ENCODE measurements around the gene GPR160.
"Not testable (repeated sequence)": the region's sequence is repeated elsewhere in the genome, so short reads cannot be mapped to it uniquely, and the experiment has no call there.

The GPR160 gene

DNA sequence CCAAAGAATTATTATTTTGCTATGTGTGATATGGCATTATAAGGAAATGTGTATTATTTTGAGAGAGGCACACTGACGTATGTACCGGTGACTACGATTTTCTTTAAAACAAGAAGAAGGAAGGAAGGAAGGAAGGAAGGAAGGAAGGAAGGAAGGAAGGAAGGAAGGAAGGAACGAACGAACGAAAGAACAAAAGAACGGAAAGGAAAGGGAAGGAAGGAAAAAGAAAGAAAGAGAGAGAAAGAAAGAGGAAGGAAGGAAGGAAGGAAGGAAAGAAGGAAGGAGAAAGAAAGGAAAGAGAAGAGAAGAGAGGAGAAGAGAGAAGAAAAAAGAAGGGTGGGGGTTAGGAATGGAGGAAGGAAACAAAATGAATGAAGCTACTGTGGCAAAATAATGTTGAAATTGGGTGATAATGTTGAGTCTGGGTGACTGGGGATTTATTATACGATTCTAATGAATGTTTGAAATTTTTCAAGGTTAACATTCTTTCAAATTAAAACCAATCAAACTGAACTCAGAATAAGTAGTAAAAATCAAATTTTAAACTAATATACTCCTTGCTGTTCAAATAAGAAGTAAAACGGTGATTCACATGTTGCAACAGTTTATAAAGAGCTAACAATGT lies 73.5 kb downstream of the GPR160 start:
- DNase-seq (ENCODE audit: low read depth, low spot score): no peak

DNA sequence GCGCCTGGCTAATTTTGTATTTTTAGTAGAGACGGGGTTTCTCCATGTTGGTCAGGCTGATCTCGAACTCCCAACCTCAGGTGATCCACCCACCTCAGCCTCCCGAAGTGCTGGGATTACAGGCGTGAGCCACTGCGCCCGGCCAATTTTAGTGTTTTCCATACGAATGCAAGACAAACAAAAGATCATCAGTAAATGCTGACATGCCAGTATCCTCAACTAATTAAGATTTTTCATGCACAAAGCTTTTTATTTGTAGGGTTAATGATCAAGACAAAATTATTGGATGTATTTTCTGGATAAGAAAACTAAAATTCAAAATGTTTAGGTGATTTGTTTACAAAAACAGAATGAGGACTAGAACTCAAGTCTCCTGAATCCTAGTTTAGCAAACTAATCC lies 76.4 kb downstream of the GPR160 start:
- DNase-seq (ENCODE audit: low read depth, low spot score): not testable (repeated sequence)

DNA sequence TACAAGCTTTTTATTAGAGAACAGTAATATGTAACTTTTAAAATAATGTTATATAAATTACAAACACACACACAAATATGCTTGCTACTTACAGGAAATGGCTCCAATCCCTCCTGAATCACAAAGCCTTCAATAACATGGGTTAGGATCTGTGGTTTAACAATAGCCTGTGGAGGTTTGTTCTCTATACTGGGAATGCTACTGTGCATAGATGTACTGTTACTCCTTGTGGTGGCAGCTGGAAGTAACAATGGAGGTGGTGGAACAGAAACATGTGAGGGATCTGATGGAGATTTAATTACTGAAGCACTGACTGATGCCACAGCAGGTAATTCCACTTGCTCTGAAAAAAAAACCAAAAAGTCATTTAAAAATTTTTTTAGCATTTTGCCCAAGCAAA lies 79.3 kb downstream of the GPR160 start:
- DNase-seq (ENCODE audit: low read depth, low spot score): no peak

DNA sequence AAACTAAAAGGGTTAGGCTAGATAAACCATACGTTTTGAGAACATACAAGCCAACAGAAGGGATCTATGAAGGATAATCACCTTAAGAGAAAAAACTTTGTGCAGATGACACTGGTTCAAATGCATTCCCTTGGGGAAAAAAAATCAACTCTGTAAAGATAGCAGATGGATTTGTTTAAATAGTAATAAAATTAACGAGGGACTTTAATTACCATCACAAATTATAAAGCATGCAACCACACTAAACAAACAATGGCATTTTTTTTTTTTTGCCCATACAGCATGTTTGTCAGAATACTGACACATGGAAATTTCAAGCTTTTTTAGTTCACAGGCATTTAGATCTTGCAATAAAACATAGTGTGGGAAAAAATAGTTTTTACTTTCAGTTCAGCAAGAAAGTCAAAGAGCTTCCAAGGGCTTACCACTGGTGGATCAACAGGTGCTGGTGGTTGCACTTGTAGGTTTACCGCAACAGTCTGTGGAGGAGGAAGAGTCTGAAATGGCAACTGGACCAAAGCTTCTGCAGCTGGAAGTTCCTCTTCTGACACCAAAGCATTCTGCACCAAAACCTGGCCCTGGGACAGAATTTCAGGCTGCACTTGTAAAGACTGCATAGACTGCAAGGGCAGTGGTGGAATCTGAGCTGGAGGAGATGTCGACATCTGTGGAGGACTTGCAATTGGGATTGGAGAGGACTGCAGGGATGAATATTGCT lies 90.6 kb downstream of the GPR160 start:
- no peak for DNase-seq (ENCODE audit: low read depth, low spot score)

DNA sequence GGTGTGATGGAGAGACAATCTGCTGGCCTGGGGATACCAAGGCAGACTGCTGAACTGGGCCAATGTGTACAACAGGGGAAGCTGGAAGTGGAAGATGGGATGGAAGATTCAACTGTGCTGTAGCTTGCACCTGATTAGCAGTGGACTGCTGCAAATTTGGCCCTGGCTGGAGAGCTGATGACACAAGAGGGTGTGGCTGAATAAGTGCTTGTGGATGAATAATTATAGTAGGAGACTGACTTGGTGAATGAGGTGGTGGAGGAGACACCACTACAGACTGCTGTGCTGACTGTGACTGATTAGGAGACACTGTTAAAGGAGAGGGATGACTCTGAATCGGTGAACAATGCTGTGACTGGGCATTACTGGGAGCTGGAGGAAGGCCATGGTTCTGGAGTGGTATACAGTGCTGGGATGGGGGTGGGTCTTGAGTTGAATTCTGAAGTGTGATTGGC lies 91.2 kb downstream of the GPR160 start:
- DNase-seq (ENCODE audit: low read depth, low spot score): no peak

DNA sequence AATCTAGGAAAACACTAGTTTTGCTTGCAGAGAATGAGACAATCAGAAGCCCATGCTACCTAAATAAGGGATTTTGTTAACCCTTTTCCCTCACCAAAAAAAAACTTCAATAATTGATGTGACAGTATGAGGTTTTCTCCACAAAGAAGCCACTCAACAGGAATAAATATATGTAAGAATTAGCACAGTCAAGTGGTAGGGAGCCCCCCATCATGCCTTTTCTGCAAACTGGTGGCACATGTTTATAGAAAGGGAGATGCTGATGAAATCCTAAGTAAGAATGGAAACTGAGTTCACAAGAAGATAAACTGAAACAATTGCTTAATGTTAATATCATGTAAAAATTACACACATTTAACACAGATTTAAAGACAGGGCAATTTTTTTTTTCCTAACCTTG lies 92.7 kb downstream of the GPR160 start:
- DNase-seq (ENCODE audit: low read depth, low spot score): no peak

DNA sequence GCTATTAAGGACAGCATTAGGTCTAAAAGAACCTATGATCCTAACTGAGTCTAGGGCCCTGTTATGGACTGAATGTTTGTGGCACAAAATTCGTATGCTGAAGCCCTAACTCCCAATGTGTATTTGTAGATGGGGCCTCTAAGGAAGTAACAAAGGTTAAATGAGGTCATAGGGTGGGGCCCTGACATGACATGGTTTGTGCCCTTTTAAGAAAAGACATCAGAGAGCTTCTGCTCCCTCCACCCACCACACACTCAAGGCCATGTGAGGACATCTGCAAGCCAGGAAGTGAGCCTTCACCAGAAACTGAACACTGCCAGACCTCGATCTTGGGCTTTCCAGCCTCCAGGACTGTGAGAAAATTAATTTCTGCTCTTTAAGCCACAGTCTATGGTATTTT lies 94.5 kb downstream of the GPR160 start:
- no peak for DNase-seq (ENCODE audit: low read depth, low spot score)

Measured in activated naive CD8-positive, alpha-beta T cell treated with anti-CD3 and anti-CD28 coated beads, Interleukin-2, amount 50 U/mL, for 16 hours (primary cell).